ENCODE results near the gene VAMP7.
"Not testable (repeated sequence)": the region's sequence is repeated elsewhere in the genome, so short reads cannot be mapped to it uniquely, and the experiment has no call there.

Gene VAMP7

GRCh38 chrX:155907661-155908060, 26.5 kb downstream of the VAMP7 start:
- DNase-seq (ENCODE audit: low spot score); FAIRE-seq: not testable (repeated sequence)

GRCh38 chrX:155923200-155923599, 42.1 kb downstream of the VAMP7 start:
- no peak for FAIRE-seq

GRCh38 chrX:155930852-155931618, 49.9 kb downstream of the VAMP7 start:
- not testable (repeated sequence) for DNase-seq (ENCODE audit: low spot score); FAIRE-seq

More at GRCh38 chrX:155923200-155923599, 42.1 kb downstream of the VAMP7 start:
- DNase-seq (ENCODE audit: low spot score) = no peak

DNA sequence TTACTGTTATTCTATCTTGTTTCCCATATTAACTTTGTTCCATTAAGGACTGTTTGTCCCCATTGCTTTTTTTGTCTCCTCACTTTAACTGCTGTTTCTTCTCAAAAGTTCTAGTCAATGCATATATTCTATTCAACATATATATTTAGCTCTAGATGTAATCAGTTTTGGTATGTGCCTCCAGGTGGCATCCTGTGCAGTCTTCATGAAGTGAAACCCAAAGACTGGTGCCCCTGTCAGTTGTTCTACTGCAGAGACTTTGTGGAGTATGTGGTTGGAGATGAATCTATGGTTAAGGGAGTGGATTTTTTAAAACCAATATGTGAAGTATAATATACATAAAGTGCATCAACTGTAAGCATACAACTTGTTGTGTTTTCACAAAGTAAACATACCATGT, 57.0 kb downstream of the VAMP7 start:
- no peak for DNase-seq (ENCODE audit: low spot score)
- FAIRE-seq = no peak

DNA sequence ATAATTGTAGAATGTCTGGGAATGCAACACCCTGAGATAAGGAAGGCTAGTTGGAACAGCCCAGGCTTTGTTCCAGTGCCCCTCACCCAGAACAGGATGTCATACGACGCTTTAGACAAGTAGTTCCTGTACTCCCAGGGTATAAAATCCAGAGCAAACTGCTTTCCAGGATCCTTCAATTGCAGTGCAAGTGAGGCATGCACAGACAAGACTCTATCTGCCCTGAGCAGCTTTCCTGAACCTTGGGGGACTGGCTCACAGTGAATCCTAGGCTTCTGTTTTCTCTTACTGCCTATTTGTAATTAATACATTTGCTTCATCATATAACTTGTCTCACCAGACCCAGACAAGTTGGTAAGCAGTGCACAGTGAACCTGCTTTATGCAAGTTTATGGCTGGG, 68.0 kb downstream of the VAMP7 start:
- DNase-seq (ENCODE audit: low spot score) (no peak), FAIRE-seq (no peak)

DNA sequence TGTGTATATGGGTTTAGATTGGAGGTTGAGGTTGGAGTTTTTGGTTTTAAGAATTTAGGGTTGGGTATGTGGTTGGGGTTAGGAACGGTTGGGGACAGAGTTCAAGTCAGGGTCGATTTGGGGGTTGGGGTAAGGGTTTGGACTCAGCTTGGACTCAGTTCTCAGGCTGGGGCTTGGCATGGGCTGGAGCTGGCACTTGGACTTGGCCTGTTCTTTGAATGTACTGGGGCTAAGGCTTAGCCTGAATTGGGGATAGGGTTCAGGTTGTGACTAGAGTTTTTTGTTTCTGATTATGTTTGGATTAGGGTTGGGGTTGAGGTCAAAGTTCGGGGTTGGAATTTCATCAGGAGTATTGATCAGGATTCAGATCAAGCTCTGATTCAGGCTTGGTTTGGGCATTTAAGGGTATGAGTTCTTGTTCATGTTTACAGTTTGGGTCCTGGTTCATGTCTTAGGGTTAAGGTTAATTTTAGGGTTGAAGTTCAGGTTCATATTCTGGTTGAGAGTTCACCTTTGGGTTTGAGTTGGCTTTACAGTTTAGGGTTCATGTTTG, 70.2 kb downstream of the VAMP7 start:
- FAIRE-seq (no peak), DNase-seq (ENCODE audit: low spot score) (no peak)

DNA sequence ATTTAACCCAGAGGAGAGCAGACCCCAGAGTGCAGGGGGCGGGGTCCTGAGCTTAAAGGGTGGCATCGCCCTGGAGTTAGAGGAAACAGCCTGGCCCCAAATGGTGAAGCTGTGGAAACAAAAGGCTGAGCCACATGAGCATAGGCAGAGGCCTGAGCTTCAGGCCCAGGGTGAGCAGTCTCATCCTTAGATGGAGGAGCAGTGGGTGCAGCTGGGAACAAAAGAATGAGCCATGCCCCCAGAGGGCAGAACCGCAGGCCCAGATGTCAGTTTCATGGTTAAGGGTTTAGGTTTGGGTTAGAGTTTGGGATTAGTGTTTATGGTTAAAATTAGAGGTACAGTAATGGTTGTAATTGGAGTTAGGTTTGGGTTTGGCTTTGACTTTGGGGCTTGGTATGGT, 71.9 kb downstream of the VAMP7 start:
- FAIRE-seq = no peak

DNA sequence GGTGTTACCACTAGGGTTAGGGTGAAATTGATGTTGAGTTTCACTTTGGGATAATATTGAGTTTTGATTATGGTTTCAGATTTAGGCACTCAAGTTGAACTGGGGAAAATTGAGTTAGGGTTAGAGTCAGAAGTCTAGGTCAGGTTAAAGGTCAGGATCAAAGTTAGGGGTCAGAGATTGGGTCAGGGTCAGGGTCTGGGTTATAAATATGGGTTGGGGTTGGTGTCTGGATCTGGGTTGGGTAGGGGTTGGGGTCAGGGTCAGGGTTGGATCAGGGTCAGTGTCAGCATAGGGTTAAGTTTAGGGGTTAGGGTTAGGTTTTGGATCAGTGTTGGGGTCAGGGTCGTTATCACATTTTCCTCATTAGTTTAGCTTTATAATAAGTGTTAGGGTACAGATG, 73.6 kb downstream of the VAMP7 start:
- no peak for DNase-seq (ENCODE audit: low spot score)
- no peak for FAIRE-seq

More for the DNA sequence above, 71.9 kb downstream of the VAMP7 start:
- no peak for DNase-seq (ENCODE audit: low spot score)

DNA sequence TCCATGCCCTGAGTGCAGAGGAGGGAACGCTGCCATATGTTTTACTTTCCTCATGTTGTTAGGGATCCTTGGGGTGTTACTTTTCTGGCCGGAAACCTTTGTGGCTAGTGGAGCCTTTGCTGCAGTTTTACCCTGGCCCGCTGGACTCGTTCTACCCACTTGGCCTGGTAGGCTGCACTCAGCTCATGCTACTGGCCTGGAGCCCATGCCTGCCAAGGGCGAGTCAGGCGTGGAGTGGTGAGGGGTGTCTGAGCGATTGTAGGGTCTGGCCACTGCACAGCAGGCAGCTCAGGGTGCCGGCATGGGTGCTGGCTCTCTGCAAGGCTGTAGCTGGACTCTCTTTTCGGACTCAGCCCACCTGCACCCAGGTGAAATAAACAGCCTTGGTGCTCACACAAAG, 75.0 kb downstream of the VAMP7 start:
- DNase-seq (ENCODE audit: low spot score) (no peak), FAIRE-seq (no peak)

GRCh38 chrX:155956649-155957048, 75.5 kb downstream of the VAMP7 start:
- no peak for FAIRE-seq

GRCh38 chrX:155957843-155958242, 76.7 kb downstream of the VAMP7 start:
- FAIRE-seq = no peak
- no peak for DNase-seq (ENCODE audit: low spot score)

More at GRCh38 chrX:155956649-155957048, 75.5 kb downstream of the VAMP7 start:
- DNase-seq (ENCODE audit: low spot score) = no peak

GRCh38 chrX:155959018-155959587, 78.0 kb downstream of the VAMP7 start:
- FAIRE-seq (no peak), DNase-seq (ENCODE audit: low spot score) (no peak)

DNA sequence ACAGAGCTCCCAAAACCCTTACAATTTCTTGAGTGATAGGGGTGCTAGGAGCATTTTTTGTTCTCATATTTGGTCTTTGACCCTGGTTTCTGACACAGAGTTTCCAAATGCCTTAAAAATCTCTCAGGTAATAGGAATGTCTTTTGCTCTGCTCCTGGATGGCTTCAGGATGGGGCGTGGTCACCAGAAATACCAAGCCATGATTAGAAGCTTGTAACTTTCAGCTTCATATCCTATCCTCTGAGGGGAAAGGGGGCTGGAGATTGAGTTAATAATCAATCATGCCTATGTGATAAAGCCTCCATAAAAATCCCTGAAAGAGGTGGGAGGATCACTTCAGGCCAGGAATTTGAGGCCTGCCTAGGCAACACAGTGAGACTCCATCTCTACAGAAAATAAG, 81.8 kb downstream of the VAMP7 start:
- FAIRE-seq (no peak), DNase-seq (ENCODE audit: low spot score) (no peak)

DNA sequence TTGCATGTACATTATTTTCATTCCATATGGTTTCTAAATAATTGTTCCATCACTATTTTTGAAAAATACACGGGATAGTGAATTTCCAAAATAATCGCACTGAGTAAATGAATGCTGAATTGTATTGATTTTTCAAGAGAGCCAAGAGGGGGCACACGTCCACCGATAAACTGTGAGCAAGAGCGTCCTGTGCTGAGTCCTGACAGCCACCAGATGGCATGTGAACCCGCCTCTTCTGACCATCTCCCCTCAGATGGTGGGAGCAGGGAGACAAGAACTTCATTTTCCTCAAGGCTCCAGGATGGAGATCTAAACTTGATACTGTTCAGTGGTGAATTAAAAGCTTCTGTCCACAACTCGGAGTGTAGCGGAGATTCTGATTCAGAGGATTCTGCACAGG, 85.7 kb downstream of the VAMP7 start:
- DNase-seq (ENCODE audit: low spot score) = no peak
- no peak for FAIRE-seq

- DNase-seq (ENCODE audit: low spot score) (no peak), FAIRE-seq (no peak)
Observed at GRCh38 chrX:155967653-155968325, 86.6 kb downstream of the VAMP7 start.

GRCh38 chrX:155968326-155968661, 87.1 kb downstream of the VAMP7 start:
- no peak for FAIRE-seq

GRCh38 chrX:155968791-155969190, 87.6 kb downstream of the VAMP7 start:
- DNase-seq (ENCODE audit: low spot score) = no peak
- FAIRE-seq = no peak

More at GRCh38 chrX:155968326-155968661, 87.1 kb downstream of the VAMP7 start:
- DNase-seq (ENCODE audit: low spot score) = no peak

DNA sequence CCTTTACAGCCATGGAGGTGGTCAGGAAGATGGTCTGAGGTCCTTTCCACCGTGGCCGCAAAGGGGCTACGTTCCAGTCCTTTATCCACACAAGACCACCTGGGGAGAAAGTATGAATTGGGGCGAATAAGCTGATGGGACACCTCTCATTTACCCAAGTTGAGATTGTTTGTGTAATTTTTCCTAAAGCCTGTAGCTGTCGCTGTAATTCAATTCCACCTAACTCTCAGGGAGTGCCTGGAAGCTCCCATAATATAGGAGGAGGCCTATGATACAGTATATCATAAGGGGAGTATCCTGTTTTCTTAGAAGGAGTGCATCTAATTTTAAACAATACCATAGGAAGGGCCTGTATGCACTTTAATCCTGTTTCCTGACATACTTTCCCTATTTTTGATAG, 90.5 kb downstream of the VAMP7 start:
- FAIRE-seq; DNase-seq (ENCODE audit: low spot score): not testable (repeated sequence)

DNA sequence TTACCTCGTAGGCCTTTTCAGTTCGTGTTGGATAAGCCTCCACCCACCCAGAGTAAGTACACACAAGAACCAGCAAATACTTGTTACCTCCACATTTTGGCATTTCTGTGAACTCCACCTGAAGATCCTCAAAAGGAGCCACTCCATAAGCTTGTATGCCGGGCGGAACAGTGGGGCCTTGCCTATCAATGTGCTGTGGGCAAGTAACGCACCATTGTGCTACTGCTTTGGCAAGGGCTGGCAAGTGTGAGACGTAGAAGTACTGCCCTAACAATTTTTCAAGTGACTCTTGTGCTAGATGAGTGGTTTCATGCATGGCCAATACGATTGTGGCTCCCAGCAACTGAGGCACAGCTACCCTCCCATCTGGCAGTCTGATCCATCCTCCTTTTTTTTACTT, 91.1 kb downstream of the VAMP7 start:
- not testable (repeated sequence) for FAIRE-seq

DNA sequence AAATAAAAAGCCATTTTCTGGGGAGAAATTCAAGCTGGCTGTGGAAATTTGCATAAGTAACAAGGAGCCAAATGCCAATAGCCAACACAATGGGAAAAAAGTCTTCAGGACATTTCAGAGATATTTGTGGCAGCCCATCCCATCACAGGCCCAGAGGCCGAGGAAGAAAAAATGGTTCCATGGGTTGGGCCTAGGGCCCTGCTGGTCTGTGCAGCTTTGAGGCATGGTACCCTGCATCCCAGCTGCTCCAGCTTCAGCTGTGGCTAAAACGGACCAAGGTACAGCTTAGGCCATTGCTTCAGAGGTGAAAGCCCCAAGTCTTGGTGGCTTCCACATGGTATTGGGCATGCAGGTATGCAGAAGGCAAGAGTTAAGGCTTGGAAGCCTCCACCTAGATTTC, 102.2 kb downstream of the VAMP7 start:
- DNase-seq (ENCODE audit: low spot score) (no peak), FAIRE-seq (no peak)

More for the DNA sequence above, 91.1 kb downstream of the VAMP7 start:
- DNase-seq (ENCODE audit: low spot score) = not testable (repeated sequence)

DNA sequence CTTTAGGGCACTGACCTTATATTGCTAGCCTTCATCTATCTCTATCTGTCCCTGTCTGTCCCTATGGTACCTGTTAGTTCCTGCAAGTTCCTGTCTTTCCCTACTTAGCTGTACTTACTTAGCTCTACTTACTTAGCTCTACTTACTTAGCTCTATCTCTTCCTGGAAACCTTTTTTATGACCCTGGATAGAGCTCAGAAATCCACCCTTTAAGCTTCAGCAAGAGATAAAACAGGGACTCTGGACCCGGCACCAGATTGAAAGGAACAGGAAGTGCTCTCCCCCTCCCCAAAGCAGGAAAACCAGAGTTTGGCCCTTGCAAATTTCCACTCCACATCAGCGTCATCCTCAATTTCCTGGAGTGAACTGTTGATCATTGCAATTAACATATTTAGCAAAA, 104.1 kb downstream of the VAMP7 start:
- no peak for DNase-seq (ENCODE audit: low spot score)
- FAIRE-seq = no peak

DNA sequence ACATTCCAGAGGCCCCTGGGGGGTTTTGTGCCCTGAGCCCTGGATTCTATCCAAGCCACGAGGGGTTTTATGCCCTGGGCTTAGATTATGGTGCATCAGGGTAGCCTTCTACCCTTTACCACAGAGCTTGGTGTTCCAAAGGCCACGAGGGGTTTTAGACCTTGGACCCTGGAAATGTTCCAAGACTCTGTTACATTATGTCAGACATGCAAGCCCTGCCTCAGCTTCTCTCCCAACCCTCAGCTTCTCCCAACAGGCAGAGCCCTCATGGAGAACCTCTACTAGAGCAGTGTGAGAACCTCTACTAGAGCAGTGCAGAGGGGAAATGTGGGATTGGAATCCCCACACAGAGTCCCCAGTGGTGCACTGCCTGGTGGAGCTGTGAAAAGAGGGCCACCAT, 105.8 kb downstream of the VAMP7 start:
- not testable (repeated sequence) for DNase-seq (ENCODE audit: low spot score)

More for the DNA sequence above, 105.8 kb downstream of the VAMP7 start:
- FAIRE-seq = not testable (repeated sequence)

Data from RCC 7860 (cell line).